ENCODE results near the gene S100A11. TPM values are rescaled to one million over a fixed set of nuclear protein-coding genes. Genes with fewer than 3 reads are reported as not detected.

The S100A11 gene
- total RNA-seq, 8 experiments from 2014 or later = 2.2 to 494 (median 45.8) TPM; not detected in 3

DNA sequence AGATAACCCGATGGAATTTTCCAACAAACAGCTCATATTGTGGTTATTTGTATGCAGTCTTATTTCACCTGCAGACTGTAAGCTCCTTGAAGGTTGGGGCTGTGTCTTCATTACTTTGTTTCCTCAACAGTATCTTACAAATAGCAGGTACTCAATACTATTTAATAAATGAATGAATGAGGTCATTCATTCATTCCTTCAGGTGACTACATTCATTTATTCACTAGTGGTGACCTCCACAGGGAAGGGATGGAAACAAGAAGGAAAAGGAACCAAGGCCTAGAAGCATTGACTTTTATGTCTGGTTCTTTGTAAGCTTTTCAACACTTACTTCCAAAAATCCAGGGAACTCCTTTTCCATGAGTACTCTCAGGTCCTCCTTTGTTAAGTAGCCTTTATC is 51.0 kb downstream of the S100A11 start:
- Histone ChIP-seq H3K4me3 (no peak overlapping the region), H3K4me1 (replicated peaks in 1 of 2) (peaks cover 0 to 22% of the 10 kb centered on the region in 2 donors), H3K27ac (no peak overlapping the region)
- in situ Hi-C loops (cut with MboI; ENCODE audit: low pct_unique_long_range_greater_than_20kb in 2 of 9, low sequenced_read_pairs in 9 of 9, unreplicated experiment in 9 of 9) = no loop called here
- ATAC-seq (replicated peaks in 6 of 8) = no peak
- WGBS, 10 experiments = 88 to 100% (median 97%) methylated on average over 1 of the region's 1 CpG; no CpG with 5 or more reads in 2 of the 10 experiments

- H3K27ac ChIP-seq = no peak overlapping the region
- H3K4me3 ChIP-seq = no peak overlapping the region
- ATAC-seq (replicated peaks in 6 of 8) = no peak
- in situ Hi-C loops (cut with MboI; ENCODE audit: low pct_unique_long_range_greater_than_20kb in 2 of 9, low sequenced_read_pairs in 9 of 9, unreplicated experiment in 9 of 9) = no loop called here
- 73 to 96% (median 86%) methylated on average over 1 to 2 of the region's 2 CpGs; no CpG with 5 or more reads in 3 of the 10 experiments for WGBS, 10 experiments
- peaks cover 0 to 17% of the 10 kb centered on the region in 2 donors for H3K4me1 ChIP-seq (replicated peaks in 1 of 2)
Measured at GRCh38 chr1:151985270-151985669, 51.5 kb downstream of the S100A11 start.

GRCh38 chr1:151984313-151984956 is 52.4 kb downstream of the S100A11 start:
- no peak overlapping the region for H3K27ac ChIP-seq
- H3K4me3 ChIP-seq = no peak overlapping the region
- 17 to 100% (median 68%) methylated on average over 1 of the region's 1 CpG; no CpG with 5 or more reads in 2 of the 10 experiments for WGBS, 10 experiments
- peaks cover 0 to 14% of the 10 kb centered on the region in 2 donors for H3K4me1 ChIP-seq (replicated peaks in 1 of 2)
- in situ Hi-C loops (cut with MboI; ENCODE audit: low pct_unique_long_range_greater_than_20kb in 2 of 9, low sequenced_read_pairs in 9 of 9, unreplicated experiment in 9 of 9) = no loop called here
- ATAC-seq (replicated peaks in 6 of 8) = peak in 3 of 8 experiments; percentile 12 to 42 (median 32)

Other genes starting within 250 kb of the S100A11 start
- gene TDRKH, start 246.5 kb downstream of the S100A11 start, total RNA-seq = 10 to 100 TPM in 5 of 8 experiments, 1 to 10 TPM in 3; 1.1 to 38.3 (median 17.5) TPM
- under 1 TPM in 6 of 8 experiments, not detected in 2; 0.05 to 0.57 (median 0.22) TPM for gene LINGO4, start 231.6 kb downstream of the S100A11 start, total RNA-seq
- gene RORC, start 205.2 kb downstream of the S100A11 start, total RNA-seq = 1 to 10 TPM in 1 of 8 experiments, under 1 TPM in 6, not detected in 1; 0.05 to 1.0 (median 0.23) TPM
- gene C2CD4D, start 197.2 kb downstream of the S100A11 start, total RNA-seq = under 1 TPM in 4 of 8 experiments, not detected in 4; 0.21 to 0.61 (median 0.23) TPM
- gene THEM5, start 183.3 kb downstream of the S100A11 start, total RNA-seq = 1 to 10 TPM in 1 of 8 experiments, not detected in 7; 1.8 TPM
- 10 to 100 TPM; 15.6 to 25.8 (median 21.8) TPM for gene THEM4, start 127.5 kb downstream of the S100A11 start, total RNA-seq
- 100 to 1,000 TPM in 3 of 8 experiments, 10 to 100 TPM in 1, 1 to 10 TPM in 2, under 1 TPM in 2; 0.46 to 399 (median 22.8) TPM for gene S100A10, start 43.1 kb downstream of the S100A11 start, total RNA-seq
- gene TCHHL1, start 52.1 kb upstream of the S100A11 start, total RNA-seq = under 1 TPM in 4 of 8 experiments, not detected in 4; 0.13 to 0.43 (median 0.17) TPM
- gene TCHH, start 78.4 kb upstream of the S100A11 start, total RNA-seq = 1 to 10 TPM in 2 of 8 experiments, under 1 TPM in 6; 0.07 to 2.9 (median 0.31) TPM
- under 1 TPM in 4 of 8 experiments, not detected in 4; 0.05 to 0.41 (median 0.23) TPM for gene RPTN, start 122.2 kb upstream of the S100A11 start, total RNA-seq
- gene HRNR, start 187.2 kb upstream of the S100A11 start, total RNA-seq = 1 to 10 TPM in 2 of 8 experiments, under 1 TPM in 5, not detected in 1; 0.07 to 4.7 (median 0.29) TPM